CD4-positive, alpha-beta T cell (primary cell): Measurements from ENCODE around the gene PRRC2B. TPM values are rescaled to one million over a fixed set of nuclear protein-coding genes. Genes with fewer than 3 reads are reported as not detected.
A peak's percentile ranks its signal among the peaks of the same experiment; 100 is the strongest.

ENCODE experiments used
- ATAC-seq: fragments of 200-7000 bp; cut with Tn5 transposase; one replicate; pipeline ENCODE4 v1.10.0; 2022; ENCODE audit warnings: mild to moderate bottlenecking; ENCODE audit not compliant: poor library complexity
- CTCF ChIA-PET: fragments of 350-600 bp; sonication (Branson Sonifier 250); formaldehyde crosslinking; loops from one replicate; lab custom pipeline; 2021; ENCODE audit warnings: antibody characterized with exemption, inconsistent platforms; lab: Charles Lee
- POLR2A ChIA-PET: fragments of 350-600 bp; sonication (Branson Sonifier 250); formaldehyde crosslinking; loops from one replicate; lab custom pipeline; 2021; ENCODE audit warnings: antibody characterized with exemption, inconsistent platforms; lab: Charles Lee
- DNase-seq, 14 experiments: peaks; one replicate each; pipeline ENCODE4 v3.0.0-alpha.2; 2013 to 2020; ENCODE audit warnings: mixed read lengths in 2 of 14
- H3K27ac ChIP-seq, 2 donors: one replicate each; pipeline versions ENCODE4 v1.5.1 to v1.7.0; 2013; ENCODE audit warnings: low read length in 2 of 2, low read depth in 1 of 2, mild to moderate bottlenecking in 1 of 2
- H3K27me3 ChIP-seq, 2 experiments: 1 replicate in 1 of 2; 2 replicates in 1 of 2; pipeline versions ENCODE4 v1.6.1 to v1.7.0; 2013; ENCODE audit warnings: low read length in 2 of 2, control low read depth in 1 of 2, mild to moderate bottlenecking in 1 of 2, moderate library complexity in 1 of 2; ENCODE audit not compliant: insufficient read depth in 2 of 2, control insufficient read depth in 1 of 2
- H3K36me3 ChIP-seq: one replicate; pipeline ENCODE4 v1.6.1; 2013; ENCODE audit warnings: low read length, control low read depth; ENCODE audit not compliant: insufficient read depth
- H3K4me1 ChIP-seq: one replicate; pipeline ENCODE4 v1.6.1; 2013; ENCODE audit warnings: low read length, control low read depth; ENCODE audit not compliant: insufficient read depth
- H3K4me3 ChIP-seq: one replicate; pipeline ENCODE4 v1.5.1; 2013; ENCODE audit warnings: mild to moderate bottlenecking, low read length, moderate library complexity
- H3K9me3 ChIP-seq, 2 experiments: 1 replicate in 1 of 2; 2 replicates in 1 of 2; pipeline versions ENCODE4 v1.6.1 to v1.7.0; 2013; ENCODE audit warnings: low read length in 2 of 2, mild to moderate bottlenecking in 2 of 2, control low read depth in 1 of 2, moderate library complexity in 1 of 2; ENCODE audit not compliant: control insufficient read depth in 1 of 2, insufficient read depth in 1 of 2
- H3K27ac Mint-ChIP-seq: one replicate; pipeline ENCODE4 v1.8.0; 2020; ENCODE audit warnings: mixed read lengths
- H3K27me3 Mint-ChIP-seq: one replicate; pipeline ENCODE4 v1.8.0; 2021; ENCODE audit warnings: mixed read lengths
- H3K36me3 Mint-ChIP-seq: one replicate; pipeline ENCODE4 v1.8.0; 2021; ENCODE audit warnings: low read depth, mixed read lengths
- H3K4me1 Mint-ChIP-seq: one replicate; pipeline ENCODE4 v1.8.0; 2021; ENCODE audit warnings: low read depth, mixed read lengths
- H3K4me3 Mint-ChIP-seq: one replicate; pipeline ENCODE4 v1.8.0; 2020; ENCODE audit warnings: mild to moderate bottlenecking, mixed read lengths
- H3K9me3 Mint-ChIP-seq: one replicate; pipeline ENCODE4 v1.8.0; 2020; ENCODE audit warnings: mixed read lengths
- CTCF ChIP-seq: fragments of 200-600 bp; IDR thresholded peaks from one replicate; pipeline ENCODE4 v1.8.0; 2022; ENCODE audit warnings: antibody characterized with exemption, mild to moderate bottlenecking
- intact Hi-C, 2 experiments: fragments of 100-400 bp; cut with DNase I in 1 of 2; cut with micrococcal nuclease in 1 of 2; formaldehyde crosslinking; loops; one replicate each; pipeline versions ENCODE4 v1.15.1 to v1.9.0; 2023 to 2025; cut with DNase I, micrococcal nuclease
- total RNA-seq, 174 experiments: library from RNA in 2 of 174; stranded (reverse) in 2 of 174; gene quantifications; one replicate each; pipeline ENCODE4 v1.2.3 and lab custom pipeline; 2021 to 2026

Gene PRRC2B
- total RNA-seq, 2 experiments from 2014 or later: 256 to 268 TPM

GRCh38 chr9:131496844-131497405 lies 103.0 kb downstream of the PRRC2B start:
- ATAC-seq (no peak), DNase-seq (no peak)
- POLR2A ChIA-PET: no interaction called here
- Mint-ChIP-seq H3K36me3 (peaks cover 80% of the 10 kb centered on the region), H3K4me3 (no peak overlapping the region), H3K4me1 (peaks cover 49% of the 10 kb centered on the region), H3K9me3 (no peaks in the 10 kb centered on the region), H3K27me3 (no peaks in the 10 kb centered on the region), H3K27ac (peak overlapping the region; percentile 90)
- H3K4me3 ChIP-seq: no peak overlapping the region
- H3K9me3 ChIP-seq: no peaks in the 10 kb centered on the region
- no peaks in the 10 kb centered on the region for H3K27me3 ChIP-seq
- peaks cover 71% of the 10 kb centered on the region for H3K36me3 ChIP-seq
- CTCF ChIA-PET: no interaction called here
- intact Hi-C loops: loop anchor here in 1 of 2 experiments (5.0 kb wide), 1 partner anchor 100 kb away; no protein-coding TSS in a partner anchor
- peaks cover 46% of the 10 kb centered on the region for H3K4me1 ChIP-seq
- no peak for TF ChIP-seq CTCF
- H3K27ac ChIP-seq: no peak overlapping the region

GRCh38 chr9:131499254-131499767 lies 105.4 kb downstream of the PRRC2B start:
- Histone ChIP-seq H3K36me3 (peaks cover 47% of the 10 kb centered on the region), H3K4me1 (peaks cover 65% of the 10 kb centered on the region), H3K27ac (peak overlapping the region; percentile 76 to 87), H3K9me3 (no peaks in the 10 kb centered on the region), H3K4me3 (no peak overlapping the region), H3K27me3 (no peaks in the 10 kb centered on the region)
- TF ChIP-seq CTCF: no peak
- no peak for DNase-seq
- ChIA-PET POLR2A (interaction anchor here (1.1 to 1.9 kb wide), 9 partner anchors 14 to 243 kb away, joined by 3 to 12 read pairs (median 5); no protein-coding TSS in a partner anchor), CTCF (interaction anchor here (1.3 kb wide), 1 partner anchor 92 kb away, joined by 3 read pairs; no protein-coding TSS in a partner anchor)
- no peaks in the 10 kb centered on the region for H3K9me3 Mint-ChIP-seq
- H3K27ac Mint-ChIP-seq: peak overlapping the region; percentile 90
- intact Hi-C loops: loop anchor here in 1 of 2 experiments (2.0 to 5.0 kb wide), 2 partner anchors 21 to 102 kb away; no protein-coding TSS in a partner anchor
- peaks cover 64% of the 10 kb centered on the region for H3K4me1 Mint-ChIP-seq
- peak overlapping the region; percentile 77 for H3K4me3 Mint-ChIP-seq
- H3K36me3 Mint-ChIP-seq: peaks cover 71% of the 10 kb centered on the region
- no peak for ATAC-seq
- no peaks in the 10 kb centered on the region for H3K27me3 Mint-ChIP-seq

GRCh38 chr9:131500377-131500776 lies 106.5 kb downstream of the PRRC2B start:
- Histone ChIP-seq H3K4me1 (peaks cover 71% of the 10 kb centered on the region), H3K4me3 (peak overlapping the region; percentile 19), H3K27me3 (no peaks in the 10 kb centered on the region), H3K9me3 (no peaks in the 10 kb centered on the region), H3K27ac (peak overlapping the region; percentile 76 to 87), H3K36me3 (peaks cover 37% of the 10 kb centered on the region)
- H3K27me3 Mint-ChIP-seq: no peaks in the 10 kb centered on the region
- no peak for TF ChIP-seq CTCF
- H3K27ac Mint-ChIP-seq: peak overlapping the region; percentile 90
- no peaks in the 10 kb centered on the region for H3K9me3 Mint-ChIP-seq
- H3K4me3 Mint-ChIP-seq: peak overlapping the region; percentile 85
- peaks cover 72% of the 10 kb centered on the region for H3K4me1 Mint-ChIP-seq
- ChIA-PET POLR2A (interaction anchor here (0.7 to 1.9 kb wide), 24 partner anchors 10 to 741 kb away, joined by 3 to 12 read pairs (median 5); partner anchors contain the start of genes FAM78A, NUP214, RAPGEF1 and UCK1), CTCF (interaction anchor here (1.2 to 1.3 kb wide), 2 partner anchors 93 to 150 kb away, joined by 3 read pairs; no protein-coding TSS in a partner anchor)
- intact Hi-C loops: loop anchor here in 1 of 2 experiments (5.0 kb wide), 2 partner anchors 37 to 247 kb away; no protein-coding TSS in a partner anchor
- ATAC-seq (peak; percentile 67), DNase-seq (peak; percentile 42 to 95 (median 68))
- H3K36me3 Mint-ChIP-seq: peaks cover 66% of the 10 kb centered on the region
